Heart right ventricle (tissue), 16 donors: ENCODE data around the gene TUBGCP6. TPM values are rescaled to one million over a fixed set of nuclear protein-coding genes. Genes with fewer than 3 reads are reported as not detected.
A peak's percentile ranks its signal among the peaks of the same experiment; 100 is the strongest.

Experiments
- ATAC-seq, 8 donors: fragments of 200-7000 bp; cut with Tn5 transposase; one replicate each; pipeline ENCODE4 v1.9.1; 2020; ENCODE audit warnings: mild to moderate bottlenecking in 8 of 8, moderate library complexity in 8 of 8, moderate number of reproducible peaks in 1 of 8
- DNase-seq, 2 donors: peaks; one replicate each; pipeline ENCODE4 v3.0.0-alpha.2; 2020
- H3K27ac ChIP-seq, 10 donors: fragments of 200-600 bp; sonication (generic) in 2 of 10; one replicate each; pipeline versions ENCODE4 v1.5.0 to v1.8.0; 2020 to 2022; ENCODE audit warnings: mild to moderate bottlenecking in 3 of 10
- H3K27me3 ChIP-seq, 7 donors: fragments of 200-600 bp; one replicate each; pipeline ENCODE4 v1.8.0; 2021 to 2022; ENCODE audit warnings: mild to moderate bottlenecking in 2 of 7
- H3K36me3 ChIP-seq, 9 donors: fragments of 200-600 bp; sonication (generic) in 1 of 9; one replicate each; pipeline versions ENCODE4 v1.5.0 to v1.8.0; 2020 to 2022; ENCODE audit warnings: mild to moderate bottlenecking in 2 of 9
- H3K4me1 ChIP-seq, 9 donors: fragments of 200-600 bp; sonication (generic) in 1 of 9; one replicate each; pipeline versions ENCODE4 v1.5.0 to v1.8.0; 2020 to 2022; ENCODE audit warnings: mild to moderate bottlenecking in 4 of 9
- H3K4me3 ChIP-seq, 10 donors: fragments of 200-600 bp; sonication (generic) in 2 of 10; one replicate each; pipeline versions ENCODE4 v1.5.0 to v1.8.0; 2020 to 2022; ENCODE audit warnings: mild to moderate bottlenecking in 7 of 10, moderate library complexity in 2 of 10
- H3K9me3 ChIP-seq, 11 donors: fragments of 200-600 bp in 10 of 11; sonication (generic) in 2 of 11; one replicate each; pipeline versions ENCODE4 v1.5.0 to v1.8.0; 2013 to 2022; ENCODE audit warnings: mild to moderate bottlenecking in 2 of 11, control low read depth in 1 of 11, moderate library complexity in 1 of 11
- WGBS, 2 donors: extraction: QIAGEN DNeasy Blood & Tissue Kit; methylation state at CpG; one replicate each; pipeline ENCODE4 v1.1.7; 2013; ENCODE audit warnings: inconsistent platforms in 1 of 2; 5-methylcytosine and 5-hydroxymethylcytosine counted together
- intact Hi-C, 10 donors: fragments of 100-400 bp; cut with DNase I; formaldehyde crosslinking; loops; one replicate each; pipeline versions ENCODE4 v1.11.1 to v1.14.2; 2022
- polyA plus RNA-seq, 2 donors: library from polyadenylated mRNA; stranded (reverse); fragments of 200-250 nt; gene quantifications; one replicate each; pipeline ENCODE4 v1.2.3, GENCODE V29; 2013
- total RNA-seq, 10 donors: library from RNA; stranded (reverse); fragmentation: NEBNext Ultra II Directional in 3 of 10; extraction: Animal tissue kit (Norgen Biotek cat#: 25700) in 3 of 10; gene quantifications; one replicate each; pipeline versions ENCODE4 v1.2.1 to v1.2.4, GENCODE V29; 2021 to 2023
- TF ChIP-seq, protein P1 (sequence below), 9 donors: fragments of 200-600 bp; sonication (generic) in 2 of 9; IDR thresholded peaks; one replicate each; pipeline versions ENCODE4 v1.5.0 to v1.8.0; 2021 to 2022; ENCODE audit warnings: antibody characterized with exemption in 9 of 9, mild to moderate bottlenecking in 5 of 9, moderate library complexity in 1 of 9
- donor health status: Arrhythmogenic right ventricular cardiomyopathy.
- donor health status: ischemic (EF 13 %, LVEDD 7.1; RV severe dilation, severe dysfunction).
- donor health status: healthy with polysubstance abuse.
- donor health status: DM: no; HTN: yes; CAD: no.
- donor health status: DM: no; HTN: no; CAD: no.
- donor health status: ischemic (EF 25% LVEDD 6.9; RV normal size, moderate dysfunction).
- donor health status: ischemic (EF 25% LVEDD 5.7; RV mildly dilated, moderate dysfunction).
- donor health status: healthy.
- donor health status: DM: yes; HTN: yes; CAD: no.
- donor health status: Ischemic cardiomyopathy.
- donor health status: ischemic (EF 35%, LVEDD 5.7; RV mildly dilated, moderate dysfunction).
- donor health status: nonischemic (EF 11% LVEDD 7.7; RV severe dilation, severe dysfunction).
- donor health status: DM: yes; HTN: yes; CAD: no.
- donor health status: PGD.
- donor health status: ischemic (EF 29% LVEDD 5.4; RV normal size, mild dysfunction).
- donor health status: nonischemic (EF 23%, LVEDD 6.1; RV moderate dilation, normal function).

The TUBGCP6 gene
- total and polyA plus RNA-seq, 12 donors = 14.2 to 40.7 (median 18.5) TPM

DNA sequence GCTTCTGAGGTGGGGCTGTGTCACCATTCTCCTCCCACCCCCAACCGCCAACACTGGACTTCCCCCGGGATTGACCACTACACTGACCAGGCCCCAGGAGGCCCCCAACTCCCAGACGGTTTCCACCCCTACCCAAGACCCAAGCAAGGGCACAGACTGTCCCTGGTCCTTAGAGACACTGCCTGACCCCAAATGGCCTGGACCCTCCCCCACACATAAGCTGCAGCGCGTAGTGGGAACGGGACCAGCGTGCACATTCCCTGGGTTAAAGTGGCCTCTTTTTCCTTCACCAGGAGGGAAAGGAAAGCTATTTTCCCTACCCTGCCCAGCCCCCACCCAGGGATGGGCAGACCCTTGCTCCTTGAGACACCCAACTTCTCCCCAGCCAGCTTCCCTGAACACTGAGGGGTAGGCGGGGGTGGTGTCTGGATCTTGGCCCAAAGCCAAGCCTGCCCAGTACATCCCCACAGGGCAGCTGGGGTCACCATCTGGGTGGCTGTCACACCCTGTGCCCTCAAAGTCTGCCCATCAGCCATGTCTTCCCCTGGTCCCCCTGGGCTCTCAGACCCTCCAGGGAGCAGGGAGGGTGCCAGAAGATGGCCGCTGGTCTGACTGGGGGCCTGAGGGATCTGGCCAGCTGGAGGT, 18.3 kb upstream of the TUBGCP6 start:
- TF ChIP-seq, protein P1, sequence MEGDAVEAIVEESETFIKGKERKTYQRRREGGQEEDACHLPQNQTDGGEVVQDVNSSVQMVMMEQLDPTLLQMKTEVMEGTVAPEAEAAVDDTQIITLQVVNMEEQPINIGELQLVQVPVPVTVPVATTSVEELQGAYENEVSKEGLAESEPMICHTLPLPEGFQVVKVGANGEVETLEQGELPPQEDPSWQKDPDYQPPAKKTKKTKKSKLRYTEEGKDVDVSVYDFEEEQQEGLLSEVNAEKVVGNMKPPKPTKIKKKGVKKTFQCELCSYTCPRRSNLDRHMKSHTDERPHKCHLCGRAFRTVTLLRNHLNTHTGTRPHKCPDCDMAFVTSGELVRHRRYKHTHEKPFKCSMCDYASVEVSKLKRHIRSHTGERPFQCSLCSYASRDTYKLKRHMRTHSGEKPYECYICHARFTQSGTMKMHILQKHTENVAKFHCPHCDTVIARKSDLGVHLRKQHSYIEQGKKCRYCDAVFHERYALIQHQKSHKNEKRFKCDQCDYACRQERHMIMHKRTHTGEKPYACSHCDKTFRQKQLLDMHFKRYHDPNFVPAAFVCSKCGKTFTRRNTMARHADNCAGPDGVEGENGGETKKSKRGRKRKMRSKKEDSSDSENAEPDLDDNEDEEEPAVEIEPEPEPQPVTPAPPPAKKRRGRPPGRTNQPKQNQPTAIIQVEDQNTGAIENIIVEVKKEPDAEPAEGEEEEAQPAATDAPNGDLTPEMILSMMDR (IDR thresholded peaks at IDR 0.05) = no peak
- peaks cover 10 to 53% (median 28%) of the 10 kb centered on the region in 9 donors for H3K4me1 ChIP-seq
- 56 to 58% methylated on average over 9 of the region's 9 CpGs for WGBS, 2 donors
- no peak overlapping the region for H3K27ac ChIP-seq
- no peak for DNase-seq
- intact Hi-C loops = no loop called here
- H3K9me3 ChIP-seq = no peaks in the 10 kb centered on the region
- ATAC-seq = no peak
- peaks cover 0 to 10% (median 0%) of the 10 kb centered on the region in 9 donors for H3K36me3 ChIP-seq
- H3K27me3 ChIP-seq = peaks cover 0 to 52% (median 0%) of the 10 kb centered on the region in 7 donors
- H3K4me3 ChIP-seq = no peak overlapping the region

GRCh38 chr22:50262460-50262911, 17.7 kb upstream of the TUBGCP6 start:
- intact Hi-C loops = no loop called here
- Histone ChIP-seq H3K4me3 (no peak overlapping the region), H3K27me3 (peaks cover 0 to 46% (median 0%) of the 10 kb centered on the region in 7 donors), H3K9me3 (no peaks in the 10 kb centered on the region), H3K27ac (peak overlapping the region in 3 of 10 donors; percentile 48 to 76 (median 67)), H3K36me3 (peaks cover 0 to 10% (median 0%) of the 10 kb centered on the region in 9 donors), H3K4me1 (peaks cover 10 to 55% (median 25%) of the 10 kb centered on the region in 9 donors)
- whole genome bisulfite sequencing, 2 donors = 70 to 75% methylated on average over 7 of the region's 7 CpGs
- DNase-seq (no peak), ATAC-seq (no peak)
- TF ChIP-seq, protein P1 (IDR thresholded peaks at IDR 0.05) = no peak

DNA sequence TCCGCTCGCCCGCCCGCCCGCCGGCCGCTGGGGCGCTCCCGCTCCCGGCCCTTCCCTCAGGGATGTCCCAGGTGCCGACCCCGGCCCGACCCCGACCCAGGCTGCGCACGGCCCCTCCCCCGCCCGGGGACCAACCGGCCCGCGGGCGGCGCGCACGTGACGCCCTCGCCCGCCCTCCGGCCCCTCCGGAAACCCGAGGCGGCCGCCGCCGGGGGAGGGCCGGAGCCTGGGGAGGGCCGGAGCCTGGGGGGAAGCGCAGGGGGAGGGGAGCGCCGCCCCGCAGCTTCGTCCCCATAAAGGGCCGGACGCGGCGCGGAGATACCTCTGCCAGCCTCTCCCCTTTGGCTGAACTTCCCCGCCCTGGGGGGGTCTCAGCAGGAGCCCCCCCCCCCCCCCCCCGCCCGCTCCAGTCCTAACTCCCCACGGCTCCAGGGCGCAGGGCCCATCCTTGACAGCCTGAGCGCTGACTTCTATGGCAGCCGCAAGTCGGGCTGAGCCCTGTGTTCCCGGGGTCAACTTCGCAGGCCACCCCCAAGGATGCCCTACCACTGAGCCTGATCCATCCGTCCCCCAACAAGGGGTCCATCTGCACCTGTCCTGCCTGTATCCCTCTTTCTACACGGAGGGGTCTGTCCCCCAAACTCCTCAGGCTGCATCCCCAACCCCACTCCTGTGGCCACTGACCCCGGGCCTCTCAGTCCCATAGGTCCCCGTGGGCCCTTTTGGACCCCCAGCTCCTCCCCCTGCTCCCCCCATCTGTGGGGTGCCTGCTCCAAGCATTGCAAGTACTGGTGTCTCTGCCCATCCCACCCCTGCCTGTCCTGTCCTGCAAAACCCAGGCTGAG, 17.0 kb upstream of the TUBGCP6 start, which contains the start of gene MAPK12:
MAPK12 (minus strand) TSS at position 69 of the 845 bp plus-strand sequence. CDS start 174 bp downstream, outside the sequence.
- peak within 1 kb of the TSS in 9 of 10 donors; percentile 41 to 80 (median 63) for H3K27ac ChIP-seq
- ATAC-seq = peak in 7 of 8 donors; percentile 29 to 70 (median 43)
- peaks cover 0 to 8% (median 0%) of the 10 kb centered on the region in 9 donors for H3K36me3 ChIP-seq
- peaks cover 0 to 39% (median 0%) of the 10 kb centered on the region in 7 donors for H3K27me3 ChIP-seq
- 3 to 8% methylated on average over 28 to 61 of the region's 61 CpGs for WGBS, 2 donors
- peak in 1 of 2 donors; percentile 59 for DNase-seq
- H3K9me3 ChIP-seq = no peaks in the 10 kb centered on the region
- TF ChIP-seq, protein P1 (IDR thresholded peaks at IDR 0.05) = no peak
- H3K4me1 ChIP-seq = peaks cover 6 to 50% (median 21%) of the 10 kb centered on the region in 9 donors
- intact Hi-C loops = no loop called here
- peak within 1 kb of the TSS; percentile 36 to 75 (median 59) for H3K4me3 ChIP-seq
